ENCODE measurements around the gene TTC39B.

DNA sequence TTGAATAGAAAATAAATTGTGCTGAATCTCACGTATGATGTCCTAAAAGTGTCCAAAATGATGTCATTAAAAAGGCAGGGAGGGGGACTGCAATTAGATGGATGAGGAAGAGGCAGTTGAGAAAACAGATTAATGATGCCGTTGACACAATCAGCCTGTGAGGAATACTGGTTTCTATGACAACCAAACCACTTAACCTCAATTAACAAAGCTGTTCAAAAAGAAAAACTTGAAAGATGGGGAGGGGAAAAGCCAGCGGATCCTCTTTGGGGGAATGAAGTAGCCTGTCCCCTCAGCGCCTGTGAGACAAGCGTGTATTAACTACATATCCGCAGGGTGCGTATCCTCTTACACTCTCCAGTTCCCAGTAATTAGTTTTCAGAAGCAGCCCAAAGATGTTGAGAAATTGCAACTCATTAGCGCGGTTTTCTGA is 160.7 kb downstream of the TTC39B start:
- TF ChIP-seq POLR2A (IDR thresholded peaks at IDR 0.05), result no peak
- TF ChIP-seq CTCF (IDR thresholded peaks at IDR 0.05), result no peak

All from heart left ventricle (tissue), 13 donors.